ENCODE measurements around the gene ACADL.

ACADL gene

DNA sequence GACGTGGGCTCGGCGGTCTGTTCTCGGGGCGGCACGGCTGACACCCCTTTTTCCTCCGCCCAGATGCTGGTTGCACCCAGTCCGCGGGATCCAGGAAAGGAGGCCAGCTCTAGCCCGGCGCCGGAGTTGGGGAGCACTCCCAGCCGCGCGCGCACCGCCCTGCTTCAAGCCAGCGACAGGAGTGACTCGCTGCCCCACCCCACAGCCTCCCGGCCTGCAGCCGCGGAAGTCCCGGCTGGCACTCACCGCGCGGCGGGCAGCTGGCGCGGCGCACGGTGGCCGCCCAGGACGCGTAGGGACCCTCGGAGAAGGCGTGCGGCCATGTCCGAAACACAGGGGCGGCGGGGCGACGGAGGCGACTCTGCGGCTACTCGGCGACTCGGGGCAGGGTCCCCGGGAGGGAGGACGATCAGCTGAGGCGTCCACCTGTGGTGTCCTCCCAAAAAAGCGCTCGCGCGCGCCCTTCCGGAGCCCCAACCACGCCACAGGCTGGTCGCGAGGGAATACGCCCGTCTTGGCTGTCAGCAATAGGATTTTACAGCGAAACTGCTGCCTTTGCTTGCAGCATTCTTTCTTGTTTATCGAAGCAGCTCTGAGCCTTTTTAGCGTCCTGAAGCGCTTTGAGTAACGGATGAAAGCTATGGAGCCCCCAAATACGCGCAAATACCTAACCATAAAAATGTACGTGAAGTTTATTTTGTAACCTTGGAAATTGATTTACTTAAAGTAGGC, at the start of gene ACADL:
Gene ACADL (minus strand): TSS at position 507 of the 732 bp plus-strand sequence. CDS start 184 bp downstream, at position 323.
- in situ Hi-C loops (cut with HindIII; ENCODE audit: low sequenced_read_pairs), result no loop called here
- H3K4me3 ChIP-seq (ENCODE audit: low read depth, low read length), result peak within 1 kb of the TSS; percentile 55
- TF ChIP-seq, protein P1, sequence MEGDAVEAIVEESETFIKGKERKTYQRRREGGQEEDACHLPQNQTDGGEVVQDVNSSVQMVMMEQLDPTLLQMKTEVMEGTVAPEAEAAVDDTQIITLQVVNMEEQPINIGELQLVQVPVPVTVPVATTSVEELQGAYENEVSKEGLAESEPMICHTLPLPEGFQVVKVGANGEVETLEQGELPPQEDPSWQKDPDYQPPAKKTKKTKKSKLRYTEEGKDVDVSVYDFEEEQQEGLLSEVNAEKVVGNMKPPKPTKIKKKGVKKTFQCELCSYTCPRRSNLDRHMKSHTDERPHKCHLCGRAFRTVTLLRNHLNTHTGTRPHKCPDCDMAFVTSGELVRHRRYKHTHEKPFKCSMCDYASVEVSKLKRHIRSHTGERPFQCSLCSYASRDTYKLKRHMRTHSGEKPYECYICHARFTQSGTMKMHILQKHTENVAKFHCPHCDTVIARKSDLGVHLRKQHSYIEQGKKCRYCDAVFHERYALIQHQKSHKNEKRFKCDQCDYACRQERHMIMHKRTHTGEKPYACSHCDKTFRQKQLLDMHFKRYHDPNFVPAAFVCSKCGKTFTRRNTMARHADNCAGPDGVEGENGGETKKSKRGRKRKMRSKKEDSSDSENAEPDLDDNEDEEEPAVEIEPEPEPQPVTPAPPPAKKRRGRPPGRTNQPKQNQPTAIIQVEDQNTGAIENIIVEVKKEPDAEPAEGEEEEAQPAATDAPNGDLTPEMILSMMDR (IDR thresholded peaks at IDR 0.05; ENCODE audit: low read depth, low read length), result no peak
- peak; percentile 30 for DNase-seq (ENCODE audit: low read depth, low spot score)

DNA sequence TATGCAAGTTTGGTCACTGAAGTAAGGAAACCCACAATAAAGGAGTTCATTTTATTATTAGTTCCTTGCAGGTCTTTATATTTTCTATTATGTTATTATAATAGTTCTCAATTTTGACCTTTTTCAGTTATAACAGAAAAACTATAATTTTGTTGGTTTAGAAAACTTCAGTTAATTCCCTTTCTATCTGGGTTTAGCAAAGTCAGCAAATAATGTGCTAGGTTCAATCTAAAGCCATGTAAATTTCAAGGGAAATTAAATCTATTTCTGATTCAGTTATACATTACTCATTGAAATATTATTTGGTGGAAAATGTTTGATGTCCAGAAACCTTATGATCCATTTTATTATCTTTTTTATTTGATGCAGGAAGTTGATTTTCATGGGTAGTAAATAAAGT, 46.1 kb upstream of the ACADL start:
- TF ChIP-seq, protein P1 (IDR thresholded peaks at IDR 0.05; ENCODE audit: low read depth, low read length), result no peak
- in situ Hi-C loops (cut with HindIII; ENCODE audit: low sequenced_read_pairs), result no loop called here
- DNase-seq (ENCODE audit: low read depth, low spot score), result no peak
- no peak overlapping the region for H3K4me3 ChIP-seq (ENCODE audit: low read depth, low read length)

DNA sequence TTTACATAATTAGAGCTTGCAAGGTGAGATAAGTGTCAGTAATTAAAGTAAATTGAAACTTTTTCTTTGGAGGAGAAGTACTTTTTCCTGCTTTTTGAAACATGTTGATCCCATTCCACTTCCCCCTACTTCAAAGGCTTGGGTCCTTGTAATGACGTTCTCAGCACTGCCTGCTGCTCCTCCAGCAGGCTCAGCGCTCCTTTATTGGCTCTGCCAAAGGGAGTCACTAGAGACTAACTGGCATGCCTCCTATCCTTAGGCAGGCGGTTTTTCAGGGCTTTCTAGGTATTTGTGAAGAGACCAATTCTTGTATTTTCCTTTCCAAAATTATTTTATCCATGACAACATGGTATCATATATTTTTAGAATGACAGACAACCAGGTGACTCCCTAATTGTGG, 43.9 kb upstream of the ACADL start:
- TF ChIP-seq, protein P1 (IDR thresholded peaks at IDR 0.05; ENCODE audit: low read depth, low read length), result no peak
- in situ Hi-C loops (cut with HindIII; ENCODE audit: low sequenced_read_pairs), result no loop called here
- no peak for DNase-seq (ENCODE audit: low read depth, low spot score)
- H3K4me3 ChIP-seq (ENCODE audit: low read depth, low read length), result no peak overlapping the region

DNA sequence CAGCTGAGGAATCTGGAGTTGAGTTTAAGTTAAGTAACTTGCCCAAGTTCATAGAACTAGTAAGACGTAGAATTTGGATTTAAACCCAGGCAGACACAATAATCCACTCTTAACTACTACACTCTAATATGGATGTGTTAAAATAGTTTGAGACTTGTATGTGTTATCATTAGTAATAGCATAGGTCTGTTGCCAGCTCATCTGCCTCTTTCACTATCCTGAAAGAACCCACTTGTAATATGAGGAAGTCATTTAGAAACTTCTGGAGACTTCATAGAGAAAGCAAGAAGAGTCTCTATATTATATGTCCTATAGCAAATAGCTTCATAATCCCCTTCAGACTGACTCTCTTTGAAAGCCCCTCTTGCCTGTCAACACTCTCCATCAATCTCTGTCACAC, 43.0 kb upstream of the ACADL start:
- H3K4me3 ChIP-seq (ENCODE audit: low read depth, low read length), result no peak overlapping the region
- TF ChIP-seq, protein P1 (IDR thresholded peaks at IDR 0.05; ENCODE audit: low read depth, low read length), result no peak
- no peak for DNase-seq (ENCODE audit: low read depth, low spot score)
- in situ Hi-C loops (cut with HindIII; ENCODE audit: low sequenced_read_pairs), result no loop called here

DNA sequence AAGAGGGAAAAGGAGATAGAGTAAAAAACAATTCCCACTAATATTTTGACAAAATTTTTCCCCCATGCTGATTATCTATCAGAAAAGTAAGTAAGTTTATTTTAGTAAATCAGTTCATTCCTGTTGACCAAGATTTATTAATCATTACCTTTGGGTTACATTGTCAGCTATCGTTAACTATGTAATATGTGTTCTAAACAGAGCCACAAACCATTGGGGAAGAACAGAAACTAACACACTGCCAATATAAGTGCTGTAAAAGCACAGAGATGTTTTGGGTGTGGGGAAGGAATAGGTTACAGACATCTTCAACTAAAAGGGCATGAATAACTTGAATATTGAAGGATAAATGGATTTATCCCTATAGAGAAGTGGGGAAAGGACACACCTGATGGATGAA, 42.5 kb upstream of the ACADL start:
- H3K4me3 ChIP-seq (ENCODE audit: low read depth, low read length), result no peak overlapping the region
- in situ Hi-C loops (cut with HindIII; ENCODE audit: low sequenced_read_pairs), result no loop called here
- TF ChIP-seq, protein P1 (IDR thresholded peaks at IDR 0.05; ENCODE audit: low read depth, low read length), result no peak
- no peak for DNase-seq (ENCODE audit: low read depth, low spot score)

DNA sequence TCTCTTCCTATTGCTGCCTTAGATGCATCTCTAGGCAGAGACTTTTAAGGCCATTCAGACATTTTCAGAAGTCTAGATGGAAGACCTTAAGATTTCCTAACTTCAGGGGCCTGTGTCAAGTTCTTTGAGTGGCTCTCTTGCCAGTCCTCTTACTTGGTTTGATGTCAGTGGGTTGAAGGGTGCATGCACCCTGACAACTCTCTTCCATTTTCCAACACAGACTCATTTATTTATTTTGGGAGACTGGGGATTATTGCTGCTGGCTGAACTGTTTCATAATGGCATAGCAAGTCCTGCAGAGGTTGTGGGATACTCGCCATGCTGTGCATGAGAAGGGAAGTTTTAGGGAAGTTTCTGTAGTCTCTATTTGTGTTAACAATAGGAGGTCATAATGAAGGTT, 39.0 kb upstream of the ACADL start:
- H3K4me3 ChIP-seq (ENCODE audit: low read depth, low read length), result no peak overlapping the region
- TF ChIP-seq, protein P1 (IDR thresholded peaks at IDR 0.05; ENCODE audit: low read depth, low read length), result no peak
- DNase-seq (ENCODE audit: low read depth, low spot score), result no peak
- in situ Hi-C loops (cut with HindIII; ENCODE audit: low sequenced_read_pairs), result no loop called here

Data from astrocyte of the spinal cord (primary cell).